ENCODE measurements around the gene GMEB1.
"Not testable (repeated sequence)": the region's sequence is repeated elsewhere in the genome, so short reads cannot be mapped to it uniquely, and the experiment has no call there.

Gene GMEB1, protein sequence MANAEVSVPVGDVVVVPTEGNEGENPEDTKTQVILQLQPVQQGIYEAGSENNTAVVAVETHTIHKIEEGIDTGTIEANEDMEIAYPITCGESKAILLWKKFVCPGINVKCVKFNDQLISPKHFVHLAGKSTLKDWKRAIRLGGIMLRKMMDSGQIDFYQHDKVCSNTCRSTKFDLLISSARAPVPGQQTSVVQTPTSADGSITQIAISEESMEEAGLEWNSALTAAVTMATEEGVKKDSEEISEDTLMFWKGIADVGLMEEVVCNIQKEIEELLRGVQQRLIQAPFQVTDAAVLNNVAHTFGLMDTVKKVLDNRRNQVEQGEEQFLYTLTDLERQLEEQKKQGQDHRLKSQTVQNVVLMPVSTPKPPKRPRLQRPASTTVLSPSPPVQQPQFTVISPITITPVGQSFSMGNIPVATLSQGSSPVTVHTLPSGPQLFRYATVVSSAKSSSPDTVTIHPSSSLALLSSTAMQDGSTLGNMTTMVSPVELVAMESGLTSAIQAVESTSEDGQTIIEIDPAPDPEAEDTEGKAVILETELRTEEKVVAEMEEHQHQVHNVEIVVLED

DNA sequence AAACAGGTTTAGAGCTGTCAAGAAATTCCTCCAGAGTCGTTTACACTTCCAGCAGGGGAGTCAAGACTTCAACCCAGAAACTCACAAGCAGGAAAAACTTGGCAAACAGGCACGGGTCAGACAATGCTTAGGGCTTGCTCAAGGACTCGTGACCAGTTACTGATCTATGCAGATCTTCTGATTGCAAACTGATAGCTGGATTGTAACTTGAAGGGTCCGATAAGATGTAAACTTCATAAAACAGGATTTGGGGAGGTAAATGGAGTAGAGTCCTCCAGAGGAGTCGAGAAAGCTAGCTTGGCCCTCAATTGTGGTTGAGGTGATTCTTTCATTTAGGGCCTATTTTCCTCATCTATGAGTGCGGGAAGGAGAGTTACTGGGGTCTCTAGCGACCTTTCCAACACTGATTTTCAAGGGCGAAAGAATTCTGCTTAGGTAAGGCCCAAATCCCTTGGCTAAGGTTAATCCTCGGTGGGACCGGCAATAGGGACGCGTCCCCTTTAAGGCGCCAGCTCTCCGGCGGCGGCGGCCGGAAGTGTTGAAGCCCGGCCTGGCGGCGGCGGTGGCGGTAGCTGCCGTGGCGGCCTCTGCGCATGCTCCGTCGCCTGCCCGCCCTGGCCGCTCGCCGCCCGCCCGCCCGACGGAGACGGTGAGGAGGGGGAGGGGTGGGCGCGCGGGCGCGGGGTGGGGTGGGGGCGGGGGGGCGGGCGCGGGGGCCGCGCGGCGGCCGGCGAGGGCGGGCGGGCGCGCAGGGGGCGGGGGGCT lies at the start of gene GMEB1:
Gene GMEB1, plus strand, starts transcription at position 594 of the 765 bp plus-strand sequence. CDS start 14,829 bp downstream, outside the sequence.
- Mint-ChIP-seq H3K27ac (peak within 1 kb of the TSS; percentile 97), H3K27me3 (ENCODE audit: low read depth) (no peaks in the 10 kb centered on the region), H3K9me3 (no peaks in the 10 kb centered on the region), H3K4me3 (peak within 1 kb of the TSS; percentile 94), H3K4me1 (ENCODE audit: low read depth) (peaks cover 13% of the 10 kb centered on the region), H3K36me3 (ENCODE audit: low read depth) (peaks cover 2% of the 10 kb centered on the region)
- DNase-seq (ENCODE audit: low spot score) = peak; percentile 88

- Mint-ChIP-seq H3K27me3 (ENCODE audit: low read depth) (no peaks in the 10 kb centered on the region), H3K4me1 (ENCODE audit: low read depth) (peaks cover 5% of the 10 kb centered on the region), H3K9me3 (no peaks in the 10 kb centered on the region), H3K27ac (no peak overlapping the region), H3K4me3 (no peak overlapping the region), H3K36me3 (ENCODE audit: low read depth) (peaks cover 4% of the 10 kb centered on the region)
- DNase-seq (ENCODE audit: low spot score) = no peak
Observed at GRCh38 chr1:28631713-28632112, 36.9 kb upstream of the GMEB1 start.

DNA sequence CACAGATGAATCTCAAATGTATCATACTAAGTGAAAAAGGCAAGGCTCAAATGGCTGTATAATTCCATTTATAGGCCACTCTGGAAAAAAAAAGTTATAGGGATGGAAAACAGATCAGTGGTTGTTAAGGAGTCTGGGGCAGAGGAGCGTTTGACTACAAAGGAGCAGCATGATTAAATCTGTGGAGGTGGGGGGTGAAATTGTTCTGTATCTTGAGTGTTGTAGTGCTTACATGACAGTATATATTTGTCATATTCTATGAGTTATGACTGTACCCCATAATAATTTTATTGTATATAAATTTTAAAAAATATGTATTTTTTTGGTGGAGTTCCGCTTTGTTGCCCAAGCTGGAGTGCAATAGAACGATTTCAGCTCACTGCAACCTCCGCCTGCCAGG lies 36.0 kb upstream of the GMEB1 start:
- Mint-ChIP-seq H3K36me3 (ENCODE audit: low read depth) (peaks cover 4% of the 10 kb centered on the region), H3K27ac (no peak overlapping the region), H3K4me1 (ENCODE audit: low read depth) (peaks cover 5% of the 10 kb centered on the region), H3K4me3 (no peak overlapping the region), H3K9me3 (no peaks in the 10 kb centered on the region), H3K27me3 (ENCODE audit: low read depth) (no peaks in the 10 kb centered on the region)
- DNase-seq (ENCODE audit: low spot score) = no peak

DNA sequence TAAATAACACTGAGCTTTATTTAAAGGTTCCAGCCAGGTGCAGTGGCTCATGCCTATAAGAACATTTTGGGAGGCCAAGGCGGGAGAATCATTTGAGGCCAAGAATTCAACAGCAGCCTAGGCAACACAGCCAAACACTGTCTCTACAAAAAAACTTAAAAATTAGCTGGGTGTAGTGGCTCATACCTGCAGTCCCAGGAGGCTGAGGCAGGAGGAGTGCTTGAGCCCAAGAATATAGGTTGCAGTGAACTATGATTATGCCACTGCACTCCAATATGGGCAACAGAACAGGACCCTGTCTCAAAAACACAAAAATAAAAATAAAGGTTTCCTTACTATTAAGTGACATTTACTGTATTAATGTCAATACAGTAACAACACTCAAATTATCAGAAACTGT lies 27.8 kb upstream of the GMEB1 start:
- Mint-ChIP-seq H3K27ac (no peak overlapping the region), H3K36me3 (ENCODE audit: low read depth) (peaks cover 3% of the 10 kb centered on the region), H3K4me3 (peak overlapping the region; percentile 98), H3K4me1 (ENCODE audit: low read depth) (peaks cover 32% of the 10 kb centered on the region), H3K9me3 (no peaks in the 10 kb centered on the region), H3K27me3 (ENCODE audit: low read depth) (no peaks in the 10 kb centered on the region)
- peak; percentile 11 for DNase-seq (ENCODE audit: low spot score)

GRCh38 chr1:28642056-28642846 lies 26.3 kb upstream of the GMEB1 start:
- Mint-ChIP-seq H3K4me3 (peak overlapping the region; percentile 98), H3K4me1 (ENCODE audit: low read depth) (peaks cover 36% of the 10 kb centered on the region), H3K27ac (peak overlapping the region; percentile 100), H3K36me3 (ENCODE audit: low read depth) (peaks cover 3% of the 10 kb centered on the region), H3K9me3 (no peaks in the 10 kb centered on the region), H3K27me3 (ENCODE audit: low read depth) (no peaks in the 10 kb centered on the region)
- DNase-seq (ENCODE audit: low spot score) = no peak

DNA sequence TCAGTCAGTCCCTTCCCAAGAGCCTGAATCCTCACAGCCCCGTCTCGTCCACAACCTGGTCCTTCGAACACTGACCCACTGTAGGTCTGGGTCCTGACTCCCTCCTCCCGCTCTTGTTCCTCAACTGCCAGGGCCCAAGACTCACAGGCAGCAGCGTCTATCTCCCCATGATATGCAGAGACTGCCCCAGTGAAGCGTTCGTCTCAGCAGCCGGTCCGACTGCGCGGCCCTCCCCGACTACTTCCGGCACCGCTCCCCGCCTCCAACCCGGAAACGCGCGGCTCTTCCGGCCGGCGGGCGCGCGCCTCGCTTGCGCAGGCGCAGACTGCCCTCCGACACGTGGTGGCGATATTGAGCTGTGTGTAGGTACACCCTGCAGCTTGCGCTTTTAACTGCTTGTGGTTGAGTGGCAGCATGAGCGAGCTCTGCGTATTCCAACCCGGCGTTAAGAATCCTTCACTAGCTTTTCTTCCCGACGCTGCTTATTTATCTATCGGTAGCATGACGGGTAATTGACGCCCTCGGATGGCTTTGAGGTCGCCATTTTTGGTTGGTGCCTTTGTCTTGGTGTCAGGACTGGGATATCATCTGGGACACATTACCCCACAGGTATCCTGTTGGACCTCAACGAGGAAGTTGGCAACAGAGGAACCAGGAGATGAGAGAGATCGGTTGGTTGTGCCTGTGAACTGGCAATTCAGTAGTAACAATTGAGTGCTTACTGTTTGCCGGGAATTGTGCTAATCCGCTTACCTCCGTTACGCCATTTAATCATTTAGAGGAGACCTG lies 25.5 kb upstream of the GMEB1 start, which contains the start of gene TAF12:
Gene TAF12, minus strand, starts transcription at position 221 of the 789 bp plus-strand sequence. CDS start 20,986 bp downstream, outside the sequence.
- Mint-ChIP-seq H3K27me3 (ENCODE audit: low read depth) (no peaks in the 10 kb centered on the region), H3K9me3 (no peaks in the 10 kb centered on the region), H3K27ac (peak within 1 kb of the TSS; percentile 100), H3K4me1 (ENCODE audit: low read depth) (peaks cover 42% of the 10 kb centered on the region), H3K4me3 (peak within 1 kb of the TSS; percentile 98), H3K36me3 (ENCODE audit: low read depth) (peaks cover 5% of the 10 kb centered on the region)
- peak; percentile 88 for DNase-seq (ENCODE audit: low spot score)

DNA sequence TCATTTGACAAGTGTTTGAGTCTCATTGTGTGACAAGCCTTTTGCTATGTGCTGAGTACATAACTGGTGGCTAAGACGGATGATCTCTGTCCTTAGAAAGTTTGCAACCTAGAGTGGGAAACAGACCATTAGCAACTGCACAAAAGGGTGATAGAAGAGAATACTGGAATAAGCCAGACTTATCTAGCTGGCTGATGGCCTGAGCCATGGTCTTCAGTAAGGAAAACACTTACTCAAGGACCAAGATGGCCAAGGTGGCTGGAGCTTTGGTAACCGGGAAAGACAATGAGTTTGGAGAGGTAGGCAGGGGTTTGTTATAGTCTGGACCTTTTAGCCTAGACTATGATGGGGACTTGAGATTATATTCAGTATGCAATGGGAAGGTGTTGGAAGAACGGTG lies 24.1 kb upstream of the GMEB1 start:
- Mint-ChIP-seq H3K9me3 (no peaks in the 10 kb centered on the region), H3K4me3 (peak overlapping the region; percentile 98), H3K4me1 (ENCODE audit: low read depth) (peaks cover 49% of the 10 kb centered on the region)

GRCh38 chr1:28645406-28645805 lies 23.2 kb upstream of the GMEB1 start:
- H3K4me1 Mint-ChIP-seq (ENCODE audit: low read depth) = peaks cover 44% of the 10 kb centered on the region
- not testable (repeated sequence) for H3K4me3 Mint-ChIP-seq; DNase-seq (ENCODE audit: low spot score); H3K27me3 Mint-ChIP-seq (ENCODE audit: low read depth); H3K36me3 Mint-ChIP-seq (ENCODE audit: low read depth); H3K27ac Mint-ChIP-seq; H3K9me3 Mint-ChIP-seq

More for the DNA sequence above, 24.1 kb upstream of the GMEB1 start:
- Mint-ChIP-seq H3K27ac (peak overlapping the region; percentile 100), H3K36me3 (ENCODE audit: low read depth) (peaks cover 5% of the 10 kb centered on the region), H3K27me3 (ENCODE audit: low read depth) (no peaks in the 10 kb centered on the region)
- no peak for DNase-seq (ENCODE audit: low spot score)

DNA sequence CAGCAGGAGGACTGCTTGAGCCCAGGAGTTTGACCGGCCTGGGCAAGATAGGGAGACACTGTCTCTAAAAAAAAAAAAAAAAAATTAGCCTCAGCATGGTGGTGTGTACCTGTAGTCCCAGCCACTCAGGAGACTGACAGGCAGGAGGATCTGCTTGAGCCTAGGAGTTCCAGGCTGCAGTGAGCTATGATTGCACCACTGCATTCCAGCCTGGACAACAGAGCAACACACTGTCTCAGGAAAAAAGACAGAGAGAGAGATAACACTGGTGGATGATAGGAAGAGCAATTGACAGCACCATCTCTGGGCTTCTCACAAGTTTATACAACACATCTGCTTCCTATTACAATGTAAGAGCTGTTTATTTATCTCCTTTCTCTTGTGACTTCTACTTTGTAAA lies 22.5 kb upstream of the GMEB1 start:
- H3K27ac Mint-ChIP-seq = peak overlapping the region; percentile 73
- H3K4me1 Mint-ChIP-seq (ENCODE audit: low read depth) = peaks cover 42% of the 10 kb centered on the region
- H3K9me3 Mint-ChIP-seq = no peaks in the 10 kb centered on the region
- peak overlapping the region; percentile 31 for H3K4me3 Mint-ChIP-seq
- H3K27me3 Mint-ChIP-seq (ENCODE audit: low read depth) = no peaks in the 10 kb centered on the region
- no peak for DNase-seq (ENCODE audit: low spot score)
- H3K36me3 Mint-ChIP-seq (ENCODE audit: low read depth) = peaks cover 5% of the 10 kb centered on the region

- Mint-ChIP-seq H3K27me3 (ENCODE audit: low read depth) (no peaks in the 10 kb centered on the region), H3K9me3 (no peaks in the 10 kb centered on the region), H3K27ac (peak overlapping the region; percentile 99), H3K4me3 (peak overlapping the region; percentile 90), H3K4me1 (ENCODE audit: low read depth) (peaks cover 32% of the 10 kb centered on the region), H3K36me3 (ENCODE audit: low read depth) (peaks cover 3% of the 10 kb centered on the region)
- DNase-seq (ENCODE audit: low spot score) = peak; percentile 89
Observed at GRCh38 chr1:28648008-28648473, 20.5 kb upstream of the GMEB1 start.

- peak within 1 kb of the TSS; percentile 99 for H3K27ac Mint-ChIP-seq
- no peaks in the 10 kb centered on the region for H3K9me3 Mint-ChIP-seq
- DNase-seq (ENCODE audit: low spot score) = peak; percentile 86
- peak within 1 kb of the TSS; percentile 90 for H3K4me3 Mint-ChIP-seq
- peaks cover 29% of the 10 kb centered on the region for H3K4me1 Mint-ChIP-seq (ENCODE audit: low read depth)
- H3K36me3 Mint-ChIP-seq (ENCODE audit: low read depth) = peaks cover 2% of the 10 kb centered on the region
- no peaks in the 10 kb centered on the region for H3K27me3 Mint-ChIP-seq (ENCODE audit: low read depth)
Observed at GRCh38 chr1:28648474-28649198, 19.9 kb upstream of the GMEB1 start, which contains the start of gene RNU11. RNU11 (plus strand) TSS chr1:28648600.

DNA sequence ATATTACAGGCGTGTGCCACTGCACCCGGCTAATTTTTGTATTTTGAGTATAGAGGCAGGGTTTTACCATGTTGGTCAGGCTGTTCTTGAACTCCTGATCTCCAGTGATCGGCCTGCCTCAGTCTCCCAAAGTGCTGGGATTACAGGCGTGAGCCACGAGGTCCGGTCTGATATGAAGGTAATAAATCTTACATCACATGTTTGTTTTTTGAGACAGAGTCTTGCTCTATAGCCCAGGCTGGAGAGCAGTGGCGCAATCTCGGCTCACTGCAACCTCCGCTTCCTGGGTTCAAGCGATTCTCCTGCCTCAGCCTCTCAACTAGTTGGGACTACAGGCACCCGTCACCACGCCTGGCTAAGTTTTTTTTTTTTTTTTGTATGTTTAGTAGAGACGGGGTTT lies 15.5 kb upstream of the GMEB1 start:
- not testable (repeated sequence) for H3K9me3 Mint-ChIP-seq; H3K27me3 Mint-ChIP-seq (ENCODE audit: low read depth); DNase-seq (ENCODE audit: low spot score); H3K27ac Mint-ChIP-seq; H3K4me1 Mint-ChIP-seq (ENCODE audit: low read depth); H3K36me3 Mint-ChIP-seq (ENCODE audit: low read depth); H3K4me3 Mint-ChIP-seq

All from T-helper 2 cell treated with Interferon-gamma antibody and Interleukin-4, amounts not matched to agents 5 μg/mL and 100 μg/mL, for 36 hours (primary cell).